ENCODE data around the gene PNMA6E.
A peak's percentile ranks its signal among the peaks of the same experiment; 100 is the strongest.

The PNMA6E gene

DNA sequence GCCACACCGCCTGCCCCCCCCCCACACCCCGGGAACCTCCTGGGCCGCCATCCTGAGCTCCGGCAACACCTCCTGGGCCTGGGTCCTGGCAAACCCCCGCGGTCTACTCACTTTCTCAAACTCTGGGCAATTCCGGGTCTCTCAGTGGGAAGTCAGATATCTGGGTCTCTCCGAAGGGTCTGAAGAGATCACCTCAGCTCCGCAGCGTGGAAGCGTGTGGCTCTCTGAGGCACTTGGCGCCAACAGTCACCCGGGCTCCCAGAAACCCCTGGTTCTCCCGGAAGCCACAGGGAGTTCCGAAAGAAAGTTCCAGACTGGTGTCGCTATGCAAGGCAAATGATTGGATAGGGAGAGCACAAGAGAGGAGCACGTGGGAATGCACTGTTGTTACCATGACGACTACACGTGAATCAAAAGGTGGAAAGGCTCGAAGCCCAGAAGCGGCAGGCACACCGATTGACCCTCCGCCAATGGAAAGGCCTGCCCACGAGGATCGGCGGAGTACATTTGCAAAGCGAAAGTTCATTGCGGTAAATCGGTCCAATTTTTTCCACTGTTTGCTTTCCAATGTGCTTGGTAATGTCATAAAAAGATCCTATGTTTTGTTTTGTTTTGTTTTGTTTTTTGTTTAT, at the start of gene PNMA6E:
TSS of gene PNMA6E (minus strand) at position 218 of the 632 bp plus-strand sequence. CDS start 2,501 bp downstream, outside the sequence.
- no peak for DNase-seq (ENCODE audit: low read depth)

- no peak for DNase-seq (ENCODE audit: low read depth)
Observed at GRCh38 chrX:153450949-153451277, 49.8 kb upstream of the PNMA6E start.

DNA sequence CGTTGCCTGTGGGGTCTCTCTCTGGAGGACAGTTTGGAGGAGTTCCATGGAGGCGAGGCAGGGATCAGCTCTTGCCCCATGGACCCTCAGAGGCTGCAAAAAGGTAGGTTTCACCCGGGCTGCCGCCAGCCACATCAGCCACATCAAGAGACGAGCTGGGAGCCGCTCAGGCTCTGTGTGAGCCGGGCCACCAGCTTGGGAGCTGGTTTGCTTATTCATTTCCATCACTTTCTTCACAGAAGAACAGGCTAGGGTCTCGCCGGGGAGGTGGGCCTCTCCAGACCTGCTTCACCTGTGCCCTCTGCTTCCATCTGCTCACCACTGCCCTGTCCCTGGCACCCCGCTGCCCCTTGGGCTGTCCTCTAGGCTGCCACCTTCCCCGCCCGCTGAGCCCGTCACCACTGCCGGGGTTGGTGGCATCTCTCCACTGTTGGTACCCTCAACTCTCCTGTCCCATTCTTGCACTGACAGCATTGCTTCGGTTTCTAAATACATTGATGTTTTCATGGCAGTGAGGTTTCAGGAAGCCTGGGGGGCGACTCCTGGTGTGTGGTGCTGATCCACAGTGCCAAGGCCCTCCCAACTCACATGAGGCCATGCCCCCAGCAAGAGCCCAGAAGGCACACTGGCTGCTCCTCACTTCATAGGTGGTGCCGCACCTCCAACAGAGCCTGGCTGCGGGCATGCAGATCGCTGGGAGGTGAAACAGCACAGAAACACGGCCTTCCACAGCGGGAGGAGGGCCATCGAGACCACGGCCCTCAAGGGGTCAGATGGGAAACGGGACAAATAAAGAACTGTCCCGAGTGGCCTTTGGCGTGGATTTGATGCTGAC, 49.2 kb upstream of the PNMA6E start:
- no peak for DNase-seq (ENCODE audit: low read depth)

DNA sequence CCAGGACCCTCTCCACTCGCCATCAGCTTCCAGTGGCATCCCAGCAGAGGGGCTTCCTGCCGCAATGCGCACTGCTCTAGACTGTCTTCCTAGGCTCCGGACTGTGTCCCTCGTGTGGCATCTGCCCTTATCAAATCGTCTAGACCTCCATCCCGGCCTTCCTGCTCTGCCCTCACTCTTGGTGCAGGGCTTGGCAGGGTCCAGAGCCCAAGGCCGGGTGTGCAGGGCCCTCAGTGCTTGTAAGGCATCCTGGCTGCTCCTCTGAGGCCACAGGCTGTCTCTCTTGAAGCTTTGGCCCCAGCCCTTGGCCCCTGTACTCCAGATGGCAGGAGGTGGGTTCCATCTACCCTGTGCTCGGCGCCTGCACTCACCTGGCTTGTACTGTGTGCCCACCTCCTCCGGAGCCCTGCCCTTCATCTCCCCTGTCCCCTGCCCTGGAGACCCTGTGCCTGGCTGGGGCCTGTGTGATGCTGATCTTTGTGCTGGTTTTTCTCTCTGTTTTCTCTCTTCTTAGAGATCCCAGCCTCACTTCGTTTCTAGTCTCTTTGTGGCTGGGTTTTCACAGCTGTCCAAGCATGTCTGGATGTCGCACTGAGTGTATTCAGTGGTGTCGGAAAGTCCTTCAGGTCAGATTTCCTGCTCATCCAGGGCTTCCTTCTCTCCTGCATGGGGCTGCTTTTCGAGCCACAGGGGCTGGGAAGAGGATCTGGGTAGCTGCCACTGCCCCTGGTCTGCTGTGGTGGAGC, 48.4 kb upstream of the PNMA6E start:
- no peak for DNase-seq (ENCODE audit: low read depth)

- DNase-seq (ENCODE audit: low read depth): no peak
Observed at GRCh38 chrX:153448556-153449367, 47.6 kb upstream of the PNMA6E start.

DNA sequence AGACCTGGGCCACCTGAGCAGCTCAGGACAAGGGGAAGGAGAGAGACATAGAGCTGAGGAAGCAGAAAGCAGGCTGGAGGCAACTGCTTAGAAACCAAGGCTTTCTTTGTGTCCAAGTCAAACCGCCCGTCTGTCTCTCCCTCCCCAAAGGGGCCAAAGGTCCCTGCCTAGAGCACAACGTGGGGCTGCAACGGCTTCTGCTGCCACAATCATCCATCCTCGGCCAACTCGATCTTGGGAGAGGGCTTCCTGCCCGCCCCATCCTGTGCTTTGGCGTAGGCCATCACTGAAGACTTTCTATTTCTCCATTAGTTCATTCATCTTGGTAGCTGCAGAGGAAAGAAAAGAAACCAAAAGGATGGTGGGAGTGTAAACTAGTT, 46.4 kb upstream of the PNMA6E start:
- DNase-seq (ENCODE audit: low read depth): no peak

- no peak for DNase-seq (ENCODE audit: low read depth)
Observed at GRCh38 chrX:153446950-153447580, 45.9 kb upstream of the PNMA6E start.

DNA sequence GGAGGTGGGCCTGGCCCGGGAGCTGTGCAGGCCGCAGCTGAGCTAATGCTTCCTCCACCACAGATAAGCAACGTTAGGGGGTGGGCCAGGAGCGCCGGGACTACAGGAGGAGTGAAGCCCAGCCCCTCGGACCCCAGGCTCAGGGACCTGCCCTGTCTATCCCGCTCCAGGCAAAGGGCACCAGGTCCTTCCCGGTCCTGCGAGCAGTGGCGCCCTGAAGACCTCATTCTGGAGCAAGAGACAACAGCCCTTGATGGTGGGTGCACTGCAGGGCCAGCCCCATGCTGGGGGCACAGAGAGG, 45.4 kb upstream of the PNMA6E start:
- DNase-seq (ENCODE audit: low read depth): no peak

GRCh38 chrX:153445856-153446635, 44.9 kb upstream of the PNMA6E start, which contains the start of gene TREX2:
Gene TREX2, minus strand, starts transcription at chrX:153446056. Its CDS starts 626 bp downstream, at chrX:153445430.
- no peak for DNase-seq (ENCODE audit: low read depth)

DNA sequence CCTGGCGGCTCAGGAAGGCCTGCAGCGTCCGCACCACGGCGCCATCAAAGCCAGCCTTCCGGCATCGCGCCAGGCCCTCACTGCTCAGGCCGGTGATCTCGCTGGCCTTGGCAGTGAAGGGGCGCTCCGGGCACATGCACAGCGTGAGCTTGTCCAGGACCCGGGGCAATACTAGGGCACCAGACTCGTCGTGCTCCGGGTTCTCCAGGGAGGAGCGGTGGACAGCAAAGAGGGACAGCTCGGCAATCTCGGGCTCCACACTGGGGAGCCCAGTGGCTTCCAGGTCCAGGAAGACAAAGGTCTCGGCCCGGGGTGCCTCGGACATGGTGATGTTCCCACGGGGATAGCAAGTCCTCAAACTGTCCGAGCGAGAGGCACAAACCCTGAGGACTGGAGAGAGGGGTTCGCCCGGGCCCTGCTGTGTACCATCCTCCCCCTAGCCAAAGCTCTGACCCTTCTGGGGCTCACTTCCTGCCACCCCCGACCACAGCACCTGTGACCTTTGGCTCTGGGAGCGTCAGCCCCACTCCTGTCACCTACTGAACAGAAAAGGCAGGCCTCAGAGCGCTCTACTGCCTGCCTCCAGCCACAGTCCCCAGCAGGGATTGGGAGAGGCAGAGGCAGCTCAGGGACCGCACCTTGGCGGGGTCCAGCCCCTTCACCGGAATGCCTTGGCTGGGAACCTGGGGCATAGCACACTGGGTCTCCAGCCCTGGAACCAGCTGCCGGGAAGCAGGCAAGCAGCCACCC, 44.1 kb upstream of the PNMA6E start:
- no peak for DNase-seq (ENCODE audit: low read depth)

- no peak for DNase-seq (ENCODE audit: low read depth)
Observed at GRCh38 chrX:153444333-153445011, 43.3 kb upstream of the PNMA6E start.

GRCh38 chrX:153443476-153444332, 42.6 kb upstream of the PNMA6E start:
- DNase-seq (ENCODE audit: low read depth): no peak

DNA sequence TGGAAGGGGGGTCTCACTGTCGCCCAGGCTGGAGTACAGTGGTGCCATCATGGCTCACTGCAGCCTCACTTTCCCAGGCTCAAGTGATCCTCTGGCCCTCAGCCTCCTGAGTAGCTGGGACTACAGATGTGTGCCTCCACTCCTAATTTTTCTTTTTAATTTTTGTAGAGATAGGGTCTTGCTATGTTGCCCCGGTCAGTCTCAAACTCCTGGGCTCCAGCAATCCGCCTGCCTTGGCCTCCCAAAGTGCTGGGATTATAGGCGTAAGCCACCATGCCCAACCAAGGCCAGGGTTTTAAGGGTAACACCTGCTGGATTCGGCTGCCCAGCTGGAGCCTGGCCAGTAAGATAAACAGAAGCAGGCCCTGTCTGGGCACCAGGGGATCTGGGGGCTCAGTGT, 41.3 kb upstream of the PNMA6E start:
- DNase-seq (ENCODE audit: low read depth): no peak

- DNase-seq (ENCODE audit: low read depth): no peak
Observed at GRCh38 chrX:153441981-153442380, 40.8 kb upstream of the PNMA6E start.

- no peak for DNase-seq (ENCODE audit: low read depth)
Observed at GRCh38 chrX:153441296-153441695, 40.1 kb upstream of the PNMA6E start.

DNA sequence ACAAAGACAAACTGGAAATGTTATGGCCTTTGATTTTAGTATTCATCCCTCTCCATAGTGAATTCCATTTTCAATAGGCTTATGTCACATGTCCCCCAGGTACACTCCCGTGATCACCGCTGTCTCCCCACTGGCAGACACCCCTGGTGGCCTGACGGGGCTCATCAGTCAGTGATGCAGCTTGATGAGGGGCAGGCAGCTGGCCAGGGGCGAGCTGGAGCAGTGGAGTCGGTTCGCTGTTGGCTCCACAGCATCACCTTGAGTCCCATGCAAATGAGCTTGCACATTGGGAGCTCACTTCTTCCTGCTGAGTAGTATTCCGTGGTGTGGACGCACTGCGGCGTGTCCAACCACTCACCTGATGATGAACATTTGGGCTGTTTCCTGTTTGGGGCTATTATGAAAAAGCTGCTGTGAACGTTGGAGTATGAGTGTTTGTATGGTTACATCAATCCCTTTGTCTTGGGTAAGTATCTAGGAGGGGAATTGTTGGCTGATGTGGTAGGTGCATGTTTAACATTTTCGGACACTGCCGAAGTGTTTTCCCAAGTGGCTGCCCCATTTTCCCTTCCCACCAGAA, 39.5 kb upstream of the PNMA6E start:
- no peak for DNase-seq (ENCODE audit: low read depth)

GRCh38 chrX:153439977-153440376, 38.8 kb upstream of the PNMA6E start:
- no peak for DNase-seq (ENCODE audit: low read depth)

DNA sequence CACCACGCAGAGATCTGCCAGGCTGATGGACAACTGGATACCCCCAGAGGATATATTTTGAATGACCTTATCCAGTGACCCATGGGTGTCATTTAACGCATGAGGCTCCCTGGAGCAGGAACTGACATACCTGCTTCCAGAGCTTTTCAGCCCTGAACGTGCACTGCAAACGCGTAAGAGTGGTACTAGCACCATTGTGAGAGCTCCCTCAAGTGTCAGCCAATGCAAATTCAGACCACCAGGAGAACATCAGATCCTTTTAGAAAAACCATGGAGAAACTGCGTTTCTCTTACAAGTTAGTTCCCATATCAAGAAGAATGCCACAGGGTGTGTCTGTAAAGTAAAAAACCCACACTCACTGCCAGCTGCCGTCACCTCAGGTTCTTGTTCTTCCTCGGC, 37.4 kb upstream of the PNMA6E start:
- DNase-seq (ENCODE audit: low read depth): peak; percentile 24
